Body of pancreas (tissue), 4 donors: ENCODE results near the gene AUTS2. TPM values are rescaled to one million over a fixed set of nuclear protein-coding genes. Genes with fewer than 3 reads are reported as not detected.
A peak's percentile ranks its signal among the peaks of the same experiment; 100 is the strongest.

Source experiments
- ATAC-seq: fragments of 150-250 bp; one replicate; pipeline ENCODE4 v1.9.1; 2016
- DNase-seq, 4 donors: peaks; one replicate each; pipeline ENCODE4 v3.0.0-alpha.2; 2019
- H3K27ac ChIP-seq, 4 donors: fragments of 200-600 bp; sonication (generic); 1 replicate in 3 of 4; 2 replicates in 1 of 4; pipeline versions ENCODE4 v1.5.1 to v1.6.1; 2016 to 2019; ENCODE audit warnings: mild to moderate bottlenecking in 1 of 4, mixed read lengths in 1 of 4, moderate library complexity in 1 of 4
- H3K27me3 ChIP-seq, 2 donors: fragments of 200-600 bp; sonication (generic); one replicate each; pipeline ENCODE4 v1.6.0; 2016; ENCODE audit warnings: mild to moderate bottlenecking in 1 of 2
- H3K36me3 ChIP-seq, 2 donors: fragments of 200-600 bp; sonication (generic); replicated peaks in 1 of 2; 2 replicates each; pipeline ENCODE4 v1.5.1; 2016; ENCODE audit warnings: low read depth in 2 of 2; ENCODE audit not compliant: insufficient read depth in 1 of 2
- H3K4me1 ChIP-seq: fragments of 200-600 bp; sonication (generic); one replicate; pipeline ENCODE4 v1.6.0; 2016
- H3K4me3 ChIP-seq, 2 donors: fragments of 200-600 bp; sonication (generic); 1 replicate in 1 of 2; 2 replicates in 1 of 2; pipeline ENCODE4 v1.5.1; 2016 to 2019
- H3K9me3 ChIP-seq, 3 donors: fragments of 200-600 bp; sonication (generic); 1 replicate in 2 of 3; 2 replicates in 1 of 3; pipeline ENCODE4 v1.5.1; 2016
- CTCF ChIP-seq, 7 experiments: fragments of 450-650 bp in 4 of 7; fragments of 200-600 bp in 3 of 7; sonication (generic) in 3 of 7; IDR thresholded peaks; one replicate each; pipeline ENCODE4 v1.5.1; 2016 to 2019; ENCODE audit warnings: antibody characterized with exemption in 7 of 7
- POLR2A ChIP-seq, 3 donors: fragments of 450-650 bp; IDR thresholded peaks; one replicate each; pipeline ENCODE4 v1.6.1; 2016; ENCODE audit warnings: antibody characterized with exemption in 3 of 3, mild to moderate bottlenecking in 2 of 3
- WGBS, 2 donors: methylation state at CpG; one replicate each; pipeline ENCODE4 v1.1.5; 2017; 5-methylcytosine and 5-hydroxymethylcytosine counted together
- intact Hi-C: fragments of 100-400 bp; cut with DNase I; formaldehyde crosslinking; loops from one replicate; pipeline ENCODE4 v1.15.1; 2023
- total RNA-seq, 2 donors: library from RNA; depleted of rRNA; stranded (reverse); fragments of >200 nt; gene quantifications; one replicate each; pipeline ENCODE4 v1.1.0, GENCODE V29; 2016

Gene AUTS2
- total RNA-seq, 2 donors from 2014 or later = 11.7 to 18.5 TPM

GRCh38 chr7:69595415-69595814 is 2.9 kb upstream of the AUTS2 start:
- Histone ChIP-seq H3K27me3 (no peaks in the 10 kb centered on the region), H3K27ac (no peak overlapping the region), H3K9me3 (no peaks in the 10 kb centered on the region), H3K4me1 (peaks cover 24% of the 10 kb centered on the region), H3K36me3 (no peaks in the 10 kb centered on the region), H3K4me3 (no peak overlapping the region)
- TF ChIP-seq POLR2A (IDR thresholded peaks at IDR 0.05) (no peak), CTCF (IDR thresholded peaks at IDR 0.05) (no peak)
- intact Hi-C loops = no loop called here
- no peak for DNase-seq
- WGBS, 2 donors = 91 to 96% methylated on average over 1 of the region's 1 CpG
- ATAC-seq = no peak

- H3K27me3 ChIP-seq = no peaks in the 10 kb centered on the region
- H3K9me3 ChIP-seq = no peaks in the 10 kb centered on the region
- ATAC-seq = no peak
- 73 to 76% methylated on average over 7 of the region's 7 CpGs for WGBS, 2 donors
- no peaks in the 10 kb centered on the region for H3K36me3 ChIP-seq
- no peak for DNase-seq
- intact Hi-C loops = no loop called here
- no peak overlapping the region for H3K27ac ChIP-seq
- H3K4me3 ChIP-seq = no peak overlapping the region
- TF ChIP-seq POLR2A (IDR thresholded peaks at IDR 0.05) (no peak), CTCF (IDR thresholded peaks at IDR 0.05) (no peak)
- peaks cover 28% of the 10 kb centered on the region for H3K4me1 ChIP-seq
Observed at GRCh38 chr7:69596056-69596455, 2.2 kb upstream of the AUTS2 start.

- no peaks in the 10 kb centered on the region for H3K9me3 ChIP-seq
- intact Hi-C loops = no loop called here
- no peaks in the 10 kb centered on the region for H3K27me3 ChIP-seq
- 14% methylated on average over 16 of the region's 16 CpGs for WGBS, 2 donors
- TF ChIP-seq CTCF (IDR thresholded peaks at IDR 0.05) = no peak
- no peak for TF ChIP-seq POLR2A (IDR thresholded peaks at IDR 0.05)
- H3K4me1 ChIP-seq = peaks cover 28% of the 10 kb centered on the region
- peak overlapping the region in 3 of 4 donors; percentile 76 to 90 (median 84) for H3K27ac ChIP-seq
- peak overlapping the region in 1 of 2 donors; percentile 21 for H3K4me3 ChIP-seq
- no peaks in the 10 kb centered on the region for H3K36me3 ChIP-seq
- ATAC-seq (no peak), DNase-seq (peak in 3 of 4 donors; percentile 10 to 27 (median 16))
Observed at GRCh38 chr7:69596723-69597277, 1.5 kb upstream of the AUTS2 start.

GRCh38 chr7:69597278-69598076 is 798 bp upstream of the AUTS2 start:
- no peaks in the 10 kb centered on the region for H3K27me3 ChIP-seq
- H3K27ac ChIP-seq = peak overlapping the region; percentile 51 to 90 (median 80)
- H3K36me3 ChIP-seq = no peaks in the 10 kb centered on the region
- no peaks in the 10 kb centered on the region for H3K9me3 ChIP-seq
- WGBS, 2 donors = 0 to 2% methylated on average over 12 to 73 of the region's 78 CpGs
- intact Hi-C loops = no loop called here
- peak overlapping the region; percentile 21 to 63 for H3K4me3 ChIP-seq
- DNase-seq (peak; percentile 13 to 60 (median 30)), ATAC-seq (peak; percentile 47)
- no peak for TF ChIP-seq CTCF (IDR thresholded peaks at IDR 0.05)
- TF ChIP-seq POLR2A (IDR thresholded peaks at IDR 0.05) = peak in 1 of 3 donors; percentile 24
- H3K4me1 ChIP-seq = peaks cover 28% of the 10 kb centered on the region
